PC-3 (cell line): Measurements from ENCODE around the gene NEU2. TPM values are rescaled to one million over a fixed set of nuclear protein-coding genes. Genes with fewer than 3 reads are reported as not detected.

Experiments used
- ATAC-seq: fragments of 200-7000 bp; cut with Tn5 transposase; 2 replicates; pipeline ENCODE4 v1.9.1; 2020; ENCODE audit warnings: mild to moderate bottlenecking, moderate library complexity
- BruUV-seq: library from RNA; stranded (reverse); fragments of 400-500 nt; replicated peaks from 2 replicates; lab custom pipeline; 2021; lab: Mats Ljungman, UMichigan
- CTCF ChIA-PET: fragments of 300-600 bp; sonication (Branson Sonifier 250); formaldehyde crosslinking; loops from one replicate; lab custom pipeline; 2022; ENCODE audit warnings: antibody characterized with exemption; lab: Charles Lee
- POLR2A ChIA-PET: fragments of 300-600 bp; sonication (Branson Sonifier 250); formaldehyde crosslinking; loops from one replicate; lab custom pipeline; 2022; ENCODE audit warnings: antibody characterized with exemption; ENCODE audit not compliant: unreplicated experiment; lab: Charles Lee
- DNase-seq: peaks from one replicate; pipeline ENCODE4 v3.0.0-alpha.2; 2015
- H2AFZ ChIP-seq: fragments of 300-600 bp; sonication (generic); 2 replicates; pipeline ENCODE4 v1.6.0; 2016; ENCODE audit warnings: antibody characterized with exemption, low read length
- H3F3A ChIP-seq: fragments of 300-600 bp; sonication (generic); one replicate; pipeline ENCODE4 v1.6.0; 2017; ENCODE audit warnings: antibody characterized with exemption, low read length, control low read depth, mild to moderate bottlenecking; ENCODE audit not compliant: unreplicated experiment
- H3K27ac ChIP-seq: fragments of 300-600 bp; sonication (generic); 2 replicates; pipeline ENCODE4 v1.5.1; 2016; ENCODE audit warnings: mild to moderate bottlenecking, low read length
- H3K27me3 ChIP-seq: fragments of 300-600 bp; sonication (generic); 2 replicates; pipeline ENCODE4 v1.6.1; 2016; ENCODE audit warnings: low read length, mixed read lengths
- H3K36me3 ChIP-seq: fragments of 300-600 bp; sonication (generic); 2 replicates; pipeline ENCODE4 v1.6.1; 2016; ENCODE audit warnings: low read depth, mixed run types, low read length, mixed read lengths
- H3K4me1 ChIP-seq: fragments of 300-600 bp; sonication (generic); 2 replicates; pipeline ENCODE4 v1.5.1; 2016; ENCODE audit warnings: low read length; ENCODE audit not compliant: insufficient read depth
- H3K4me2 ChIP-seq: fragments of 300-600 bp; sonication (generic); 2 replicates; pipeline ENCODE4 v1.6.0; 2016; ENCODE audit warnings: low read length
- H3K4me3 ChIP-seq: fragments of 300-600 bp; sonication (generic); 2 replicates; pipeline ENCODE4 v1.5.1; 2016; ENCODE audit warnings: mild to moderate bottlenecking, low read length, mixed read lengths
- H3K79me2 ChIP-seq: fragments of 300-600 bp; sonication (generic); 2 replicates; pipeline ENCODE4 v1.6.1; 2017; ENCODE audit warnings: low read length, mixed read lengths
- H3K9ac ChIP-seq: fragments of 300-600 bp; sonication (generic); 2 replicates; pipeline ENCODE4 v1.6.0; 2016; ENCODE audit warnings: mild to moderate bottlenecking, low read length
- H3K9me2 ChIP-seq: fragments of 300-600 bp; sonication (generic); replicated peaks from 2 replicates; pipeline ENCODE4 v1.6.1; 2016; ENCODE audit warnings: mixed run types, low read length, mixed read lengths
- H3K9me3 ChIP-seq: fragments of 300-600 bp; sonication (generic); 2 replicates; pipeline ENCODE4 v1.6.1; 2016; ENCODE audit warnings: low read length, mixed read lengths
- H4K20me1 ChIP-seq: fragments of 300-600 bp; sonication (generic); 2 replicates; pipeline ENCODE4 v1.6.1; 2016; ENCODE audit warnings: low read length, mixed read lengths
- CTCF ChIP-seq: fragments of 300-600 bp; sonication (generic); conservative IDR thresholded peaks from 2 replicates; pipeline ENCODE4 v1.5.1; 2017; ENCODE audit warnings: antibody characterized with exemption, low read depth, mild to moderate bottlenecking, low read length
- EZH2 ChIP-seq: fragments of 300-600 bp; sonication (generic); IDR thresholded peaks from one replicate; pipeline ENCODE4 v1.6.1; 2017; ENCODE audit warnings: antibody characterized with exemption, mild to moderate bottlenecking, low read length; ENCODE audit not compliant: unreplicated experiment
- EZH2phosphoT487 ChIP-seq: fragments of 300-600 bp; sonication (generic); IDR thresholded peaks from 2 replicates; pipeline ENCODE4 v1.6.1; 2018; ENCODE audit warnings: mild to moderate bottlenecking, antibody characterized with exemption, low read length, borderline replicate concordance
- intact Hi-C: fragments of 100-400 bp; cut with micrococcal nuclease; formaldehyde crosslinking; loops from 2 replicates; pipeline ENCODE4 v1.9.0; 2023
- total RNA-seq: library from RNA; depleted of rRNA; stranded (reverse); fragments of >200 nt; gene quantifications from 2 replicates; pipeline ENCODE4 v1.2.3, GENCODE V29; 2014

Gene NEU2
- total RNA-seq, 1 experiment from 2014 or later = 4.5 TPM

DNA sequence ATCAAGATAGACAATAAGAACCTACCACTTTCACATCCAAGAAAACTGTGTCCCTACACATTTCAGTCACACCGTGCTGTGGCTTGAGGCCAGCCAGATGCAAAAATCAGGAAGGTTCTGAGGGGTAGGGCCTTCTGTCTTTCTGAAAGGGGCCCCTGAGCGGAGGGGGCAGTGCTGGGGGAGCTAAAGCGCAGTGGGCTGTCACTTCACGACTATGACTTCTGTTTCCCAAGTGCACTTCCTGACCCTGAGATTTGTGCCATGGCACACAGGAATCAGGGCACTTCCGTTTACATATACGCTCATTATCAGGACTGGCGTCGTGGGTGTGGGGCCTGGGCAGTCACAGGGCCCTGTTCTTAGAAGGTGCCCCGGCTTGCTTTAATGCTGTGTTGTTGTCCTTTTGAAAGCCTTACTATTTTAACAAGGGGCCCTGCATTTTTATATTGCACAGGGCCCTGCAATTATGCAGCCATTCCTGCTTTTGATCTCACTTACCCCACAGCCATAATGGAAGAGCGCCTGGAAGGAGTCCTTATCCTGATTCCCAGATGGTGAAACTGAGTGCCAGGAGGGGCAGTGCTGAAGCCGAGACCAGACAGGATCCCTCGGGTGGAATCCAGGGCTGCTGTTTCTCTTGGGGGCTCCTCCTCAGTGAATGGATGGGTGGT lies 20.0 kb upstream of the NEU2 start:
- no TSS peak for BruUV-seq
- Histone ChIP-seq H3K9ac (no peak overlapping the region), H3K4me1 (no peaks in the 10 kb centered on the region), H3K9me3 (no peaks in the 10 kb centered on the region), H3F3A (no peaks in the 10 kb centered on the region), H3K27me3 (no peaks in the 10 kb centered on the region), H3K9me2 (no peaks in the 10 kb centered on the region), H3K36me3 (no peaks in the 10 kb centered on the region), H4K20me1 (no peaks in the 10 kb centered on the region), H3K4me2 (no peak overlapping the region), H3K4me3 (no peak overlapping the region), H3K79me2 (no peaks in the 10 kb centered on the region), H2AFZ (no peak overlapping the region), H3K27ac (no peak overlapping the region)
- POLR2A ChIA-PET = no interaction called here
- CTCF ChIA-PET = no interaction called here
- intact Hi-C loops = no loop called here
- DNase-seq (no peak), ATAC-seq (no peak)
- no peak for TF ChIP-seq EZH2phosphoT487
- no peak for TF ChIP-seq EZH2
- TF ChIP-seq CTCF = no peak

DNA sequence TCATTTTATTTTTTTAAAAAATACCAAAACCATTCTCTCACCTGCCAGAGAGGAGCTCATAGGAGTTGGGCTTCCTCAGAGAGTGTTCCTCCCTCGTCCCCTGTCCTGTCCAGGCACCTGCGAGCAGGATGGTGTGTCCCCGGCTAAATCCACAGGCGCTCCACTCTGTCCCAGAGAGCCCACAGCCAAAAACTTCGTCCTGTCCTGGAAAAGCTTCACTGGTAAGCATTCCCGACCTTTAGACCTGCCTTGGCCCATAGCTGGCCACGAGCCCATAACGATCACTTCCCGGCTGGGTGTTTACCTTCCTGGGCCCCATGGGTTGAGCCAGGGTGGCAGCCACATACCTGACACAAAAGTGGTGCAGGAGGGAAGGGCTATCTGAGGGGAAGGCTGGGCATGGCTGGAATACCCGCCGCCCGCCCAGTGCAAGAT lies 19.4 kb upstream of the NEU2 start, which contains the start of gene NGEF:
Gene NGEF, minus strand, starts transcription at position 230 of the 435 bp plus-strand sequence. CDS start 38,366 bp downstream, outside the sequence.
- Histone ChIP-seq H2AFZ (no peak within 1 kb of the TSS), H3F3A (no peaks in the 10 kb centered on the region), H3K27me3 (no peaks in the 10 kb centered on the region), H3K4me3 (no peak within 1 kb of the TSS), H3K9me2 (no peaks in the 10 kb centered on the region), H4K20me1 (no peaks in the 10 kb centered on the region), H3K9ac (no peak within 1 kb of the TSS), H3K4me2 (no peak within 1 kb of the TSS), H3K36me3 (no peaks in the 10 kb centered on the region), H3K79me2 (no peaks in the 10 kb centered on the region), H3K4me1 (no peaks in the 10 kb centered on the region), H3K9me3 (no peaks in the 10 kb centered on the region), H3K27ac (no peak within 1 kb of the TSS)
- ChIA-PET CTCF (no interaction called here), POLR2A (no interaction called here)
- ATAC-seq (no peak), DNase-seq (no peak)
- BruUV-seq = no TSS peak
- intact Hi-C loops = no loop called here
- TF ChIP-seq EZH2phosphoT487 = no peak
- no peak for TF ChIP-seq EZH2
- no peak for TF ChIP-seq CTCF

DNA sequence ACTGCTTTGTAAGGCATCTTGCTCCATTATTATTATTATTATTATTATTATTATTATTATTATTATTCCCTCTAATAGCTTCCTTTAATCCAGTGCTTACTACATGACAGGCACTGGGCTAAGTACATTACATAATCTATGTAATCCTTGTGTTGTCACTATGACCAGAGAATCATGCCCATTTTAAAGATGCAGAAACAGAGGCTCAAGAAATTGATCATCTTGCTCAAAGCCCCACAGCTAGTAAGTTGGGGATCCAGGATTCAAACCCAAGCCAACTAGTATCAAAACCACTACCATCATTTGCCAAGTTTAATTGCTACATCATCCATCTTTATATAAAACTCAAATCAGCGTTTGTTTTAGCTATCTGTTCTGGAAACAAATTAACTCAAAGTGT lies 18.8 kb upstream of the NEU2 start:
- POLR2A ChIA-PET = no interaction called here
- no peaks in the 10 kb centered on the region for H3K9me3 ChIP-seq
- no peaks in the 10 kb centered on the region for H3K79me2 ChIP-seq
- no peak overlapping the region for H3K27ac ChIP-seq
- H3K4me1 ChIP-seq = no peaks in the 10 kb centered on the region
- no peak overlapping the region for H3K4me3 ChIP-seq
- CTCF ChIA-PET = no interaction called here
- no peaks in the 10 kb centered on the region for H4K20me1 ChIP-seq
- BruUV-seq = no TSS peak
- no peaks in the 10 kb centered on the region for H3K36me3 ChIP-seq
- intact Hi-C loops = no loop called here
- TF ChIP-seq EZH2phosphoT487 = no peak
- no peak for TF ChIP-seq CTCF
- TF ChIP-seq EZH2 = no peak
- no peaks in the 10 kb centered on the region for H3F3A ChIP-seq
- no peak for DNase-seq
- no peak for ATAC-seq
- no peak overlapping the region for H2AFZ ChIP-seq
- H3K9me2 ChIP-seq = no peaks in the 10 kb centered on the region
- H3K9ac ChIP-seq = no peak overlapping the region
- H3K27me3 ChIP-seq = no peaks in the 10 kb centered on the region
- no peak overlapping the region for H3K4me2 ChIP-seq
